ENCODE measurements around the gene TEX44.

The TEX44 gene

DNA sequence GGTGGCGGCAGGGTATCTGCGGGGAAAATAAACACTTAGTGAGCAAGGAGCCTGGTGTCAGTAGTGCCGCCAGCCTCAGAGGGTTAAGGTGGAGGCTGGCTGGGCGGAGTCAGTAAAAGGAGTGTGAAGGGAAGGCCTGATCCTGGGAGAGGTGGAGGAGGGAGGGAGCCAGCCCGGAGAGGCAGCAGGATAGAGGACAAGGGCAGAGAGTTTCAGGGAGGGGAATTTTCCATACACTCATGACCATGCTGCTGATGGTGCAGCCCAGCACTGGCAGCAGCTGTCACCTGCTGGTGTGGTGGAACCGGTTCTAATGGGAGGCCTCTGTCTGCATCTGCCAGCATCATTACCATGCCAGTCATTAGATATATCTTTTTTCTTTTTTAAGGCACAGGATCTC, 2.0 kb upstream of the TEX44 start:
- Mint-ChIP-seq H3K4me3 (no peak overlapping the region), H3K9me3 (no peaks in the 10 kb centered on the region), H3K4me1 (no peaks in the 10 kb centered on the region), H3K27ac (peak overlapping the region in 2 of 3 experiments; percentile 73 to 81), H3K27me3 (ENCODE audit: low read depth) (peaks cover 4% of the 10 kb centered on the region), H3K36me3 (ENCODE audit: low read depth) (no peaks in the 10 kb centered on the region)
- TF ChIP-seq CTCF (IDR thresholded peaks at IDR 0.05; ENCODE audit: unreplicated experiment in 3 of 3), result no peak

GRCh38 chr2:231593666-231594065, 1.0 kb downstream of the TEX44 start:
- Mint-ChIP-seq H3K27me3 (ENCODE audit: low read depth) (peaks cover 4% of the 10 kb centered on the region), H3K4me1 (no peaks in the 10 kb centered on the region), H3K9me3 (no peaks in the 10 kb centered on the region), H3K36me3 (ENCODE audit: low read depth) (no peaks in the 10 kb centered on the region), H3K27ac (no peak overlapping the region), H3K4me3 (no peak overlapping the region)
- TF ChIP-seq CTCF (IDR thresholded peaks at IDR 0.05; ENCODE audit: unreplicated experiment in 3 of 3), result no peak

DNA sequence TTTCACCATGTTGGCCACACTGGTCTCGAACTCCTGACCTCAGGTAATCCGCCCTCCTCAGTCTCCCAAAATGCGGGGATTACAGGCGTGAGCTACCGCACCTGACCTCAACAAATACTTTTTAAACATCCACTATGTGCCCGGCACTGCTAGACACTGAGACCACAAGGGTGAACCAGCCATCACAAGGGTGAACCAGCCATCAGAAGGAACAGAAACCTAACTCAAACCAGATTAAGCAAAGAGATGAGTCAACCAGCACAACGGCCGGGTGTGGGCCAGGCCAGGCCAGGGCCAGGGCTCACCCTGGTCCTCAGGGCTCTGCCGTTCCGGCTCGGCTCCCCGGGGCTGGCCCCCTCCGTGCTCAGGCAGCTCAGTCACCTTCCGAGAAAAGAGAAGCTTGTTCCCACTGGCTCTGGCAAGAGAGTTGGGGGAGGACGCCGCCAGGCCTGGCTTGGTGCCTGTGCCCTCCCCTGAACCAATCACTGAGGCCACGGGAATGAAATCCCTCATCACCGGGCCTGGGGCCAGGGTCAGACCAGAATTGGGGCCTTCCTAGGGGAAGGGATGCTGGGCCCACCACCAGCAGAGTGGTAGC, 4.4 kb downstream of the TEX44 start:
- TF ChIP-seq CTCF (IDR thresholded peaks at IDR 0.05; ENCODE audit: unreplicated experiment in 3 of 3), result no peak
- Mint-ChIP-seq H3K36me3 (ENCODE audit: low read depth) (no peaks in the 10 kb centered on the region), H3K4me3 (no peak overlapping the region), H3K9me3 (no peaks in the 10 kb centered on the region), H3K4me1 (peaks cover 11% of the 10 kb centered on the region), H3K27ac (no peak overlapping the region), H3K27me3 (ENCODE audit: low read depth) (peaks cover 4% of the 10 kb centered on the region)

GRCh38 chr2:231597627-231598026, 5.0 kb downstream of the TEX44 start:
- no peak for TF ChIP-seq CTCF (IDR thresholded peaks at IDR 0.05; ENCODE audit: unreplicated experiment in 3 of 3)
- H3K27ac Mint-ChIP-seq, result no peak overlapping the region
- peaks cover 4% of the 10 kb centered on the region for H3K27me3 Mint-ChIP-seq (ENCODE audit: low read depth)
- H3K4me3 Mint-ChIP-seq, result no peak overlapping the region
- peaks cover 11% of the 10 kb centered on the region for H3K4me1 Mint-ChIP-seq
- H3K36me3 Mint-ChIP-seq (ENCODE audit: low read depth), result no peaks in the 10 kb centered on the region
- no peaks in the 10 kb centered on the region for H3K9me3 Mint-ChIP-seq

DNA sequence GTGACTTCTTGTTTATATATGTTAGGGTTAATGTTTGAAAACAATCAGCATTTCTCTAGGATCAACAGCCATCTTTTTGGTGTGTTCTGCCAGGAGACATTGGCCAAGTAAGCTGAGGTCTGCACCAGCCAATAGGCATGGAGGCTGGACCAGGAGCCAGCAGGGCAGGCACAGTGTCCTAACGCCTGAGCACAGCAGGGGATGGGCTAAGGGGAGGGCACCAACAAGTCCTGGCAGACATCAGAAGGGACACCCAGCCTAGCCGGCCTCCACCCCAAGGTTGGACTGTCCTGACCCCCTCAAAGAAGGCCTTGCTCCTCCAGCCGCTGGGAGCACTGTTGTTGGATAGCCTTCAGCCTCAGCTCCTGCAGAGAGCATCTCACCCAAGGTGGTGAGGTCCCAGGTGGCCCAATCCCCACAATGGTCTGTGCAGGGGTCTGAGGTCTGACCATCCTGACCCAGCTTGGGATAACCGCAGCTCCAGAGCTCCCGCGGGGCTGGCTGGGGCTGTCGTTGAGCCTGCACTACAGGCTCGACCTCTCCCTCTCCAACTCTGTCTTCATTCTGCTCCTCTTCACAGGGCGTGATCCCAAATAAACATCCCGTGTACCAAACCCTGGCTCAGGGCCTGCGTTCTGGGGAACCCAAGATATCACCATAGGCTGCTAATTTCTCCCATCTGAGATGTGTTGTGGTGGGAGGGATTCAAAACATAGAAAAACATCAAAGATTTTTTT, 8.1 kb downstream of the TEX44 start:
- no peaks in the 10 kb centered on the region for H3K36me3 Mint-ChIP-seq (ENCODE audit: low read depth)
- H3K27ac Mint-ChIP-seq, result peak overlapping the region; percentile 86 to 90 (median 89)
- TF ChIP-seq CTCF (IDR thresholded peaks at IDR 0.05; ENCODE audit: unreplicated experiment in 3 of 3), result no peak
- H3K4me3 Mint-ChIP-seq, result no peak overlapping the region
- peaks cover 25% of the 10 kb centered on the region for H3K4me1 Mint-ChIP-seq
- H3K9me3 Mint-ChIP-seq, result no peaks in the 10 kb centered on the region
- no peaks in the 10 kb centered on the region for H3K27me3 Mint-ChIP-seq (ENCODE audit: low read depth)

Measured in nephron (organoid).